Measurements from ENCODE around the gene ISY1.
"Not testable (repeated sequence)": the region's sequence is repeated elsewhere in the genome, so short reads cannot be mapped to it uniquely, and the experiment has no call there.

Gene ISY1

GRCh38 chr3:129166579-129167332 is 5.9 kb upstream of the ISY1 start:
- no peak for DNase-seq

DNA sequence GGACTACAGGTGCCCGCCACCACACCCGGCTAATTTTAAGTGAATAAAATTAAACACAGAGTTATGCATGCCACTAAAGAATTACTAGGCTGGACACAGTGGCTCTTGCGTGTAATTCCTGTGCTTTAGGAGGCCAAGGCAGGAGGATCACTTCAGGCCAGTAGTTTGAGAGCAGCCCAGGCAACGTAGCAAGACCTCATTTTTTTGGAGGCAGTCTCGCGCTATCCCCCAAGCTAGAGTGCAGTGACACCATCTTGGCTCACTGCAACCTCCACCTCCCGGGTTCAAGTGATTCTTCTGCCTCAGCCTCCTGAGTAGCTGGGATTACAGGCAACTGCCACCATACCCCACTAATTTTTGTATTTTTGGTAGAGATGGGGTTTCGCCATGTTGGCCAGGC is 4.7 kb upstream of the ISY1 start:
- not testable (repeated sequence) for DNase-seq

GRCh38 chr3:129164500-129164899 is 3.6 kb upstream of the ISY1 start:
- no peak for DNase-seq

- DNase-seq, result no peak
Measured at GRCh38 chr3:129162729-129163579, 2.1 kb upstream of the ISY1 start.

GRCh38 chr3:129161860-129162271 is 1.0 kb upstream of the ISY1 start:
- no peak for DNase-seq

- DNase-seq, result no peak
Measured at GRCh38 chr3:129144786-129145185, 16.1 kb downstream of the ISY1 start.

DNA sequence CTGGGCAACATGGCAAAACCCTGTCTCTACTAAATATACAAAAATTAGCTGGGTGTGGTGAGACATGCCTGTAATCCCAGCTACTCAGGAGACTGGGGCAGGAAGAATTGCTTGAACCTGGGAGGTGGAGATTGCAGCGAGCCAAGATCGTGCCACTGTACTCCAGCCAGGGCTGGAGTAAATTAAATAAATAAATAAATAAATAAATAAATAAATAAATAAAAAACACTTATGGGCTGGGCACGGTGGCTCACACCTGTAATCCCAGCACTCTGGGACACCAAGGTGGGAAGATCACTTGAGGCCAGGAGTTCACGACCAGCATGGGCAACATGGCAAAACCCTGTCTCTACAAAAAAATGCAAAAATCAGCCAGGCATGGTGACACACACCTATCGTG is 19.9 kb downstream of the ISY1 start:
- DNase-seq, result not testable (repeated sequence)

- no peak for DNase-seq
Measured at GRCh38 chr3:129139911-129140310, 21.0 kb downstream of the ISY1 start.

GRCh38 chr3:129136275-129136674 is 24.6 kb downstream of the ISY1 start:
- DNase-seq, result not testable (repeated sequence)

- DNase-seq, result no peak
Measured at GRCh38 chr3:129132097-129132866, 28.6 kb downstream of the ISY1 start.

DNA sequence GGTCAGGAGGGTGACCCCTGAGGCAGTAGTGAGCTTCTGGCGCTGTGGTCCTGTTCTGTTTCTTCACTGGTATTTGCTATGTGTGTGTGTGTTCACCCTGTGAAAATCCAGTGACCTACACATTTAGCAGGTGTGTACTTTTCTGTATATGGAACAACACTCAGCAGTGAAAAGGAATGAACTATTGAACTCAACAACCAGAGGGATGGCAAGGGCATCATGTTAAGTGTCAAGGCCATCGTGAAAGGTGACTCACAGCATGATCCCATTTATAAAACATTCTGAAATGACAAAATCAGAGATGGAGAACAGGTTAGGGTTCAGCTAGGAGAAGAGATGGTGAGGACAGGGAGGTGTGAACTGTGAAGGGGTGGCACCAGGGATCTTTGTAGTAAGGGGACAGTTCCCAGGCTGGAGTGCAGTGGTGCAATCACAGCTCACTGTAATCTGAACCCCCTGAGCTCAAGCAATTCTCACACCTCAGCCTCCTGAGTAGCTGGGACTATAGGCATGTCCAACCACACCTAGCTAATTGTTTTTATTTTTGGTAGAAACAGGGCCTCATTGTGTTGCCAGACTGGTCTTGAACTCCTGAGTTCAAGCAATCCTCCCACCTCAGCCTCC is 29.3 kb downstream of the ISY1 start:
- DNase-seq, result no peak

DNA sequence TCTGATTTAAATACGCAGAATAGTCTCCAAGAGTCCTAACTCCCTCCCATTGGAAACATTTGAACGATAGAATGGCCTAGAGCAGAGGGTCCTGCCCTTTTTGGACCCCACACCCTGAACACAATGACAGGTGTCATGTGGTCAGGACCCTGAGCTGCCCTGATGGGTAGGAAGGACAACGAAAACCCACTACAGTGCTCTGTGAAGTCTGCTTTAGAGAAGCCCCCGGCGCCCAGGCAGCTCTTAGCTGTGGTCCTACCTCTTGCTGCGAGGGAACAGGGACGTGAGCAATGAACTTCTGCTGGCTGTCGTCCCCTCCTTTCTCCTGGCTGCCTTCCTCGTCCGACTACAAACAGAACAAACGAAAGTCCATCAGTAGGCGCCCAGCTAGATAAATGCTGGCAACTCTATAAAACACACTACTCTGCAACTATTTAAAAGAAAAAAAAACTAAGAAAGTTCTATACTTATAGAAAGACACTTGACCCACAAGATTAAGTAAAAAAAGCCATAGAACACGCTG is 30.5 kb downstream of the ISY1 start:
- no peak for DNase-seq

GRCh38 chr3:129128357-129129155 is 32.3 kb downstream of the ISY1 start:
- DNase-seq, result no peak

DNA sequence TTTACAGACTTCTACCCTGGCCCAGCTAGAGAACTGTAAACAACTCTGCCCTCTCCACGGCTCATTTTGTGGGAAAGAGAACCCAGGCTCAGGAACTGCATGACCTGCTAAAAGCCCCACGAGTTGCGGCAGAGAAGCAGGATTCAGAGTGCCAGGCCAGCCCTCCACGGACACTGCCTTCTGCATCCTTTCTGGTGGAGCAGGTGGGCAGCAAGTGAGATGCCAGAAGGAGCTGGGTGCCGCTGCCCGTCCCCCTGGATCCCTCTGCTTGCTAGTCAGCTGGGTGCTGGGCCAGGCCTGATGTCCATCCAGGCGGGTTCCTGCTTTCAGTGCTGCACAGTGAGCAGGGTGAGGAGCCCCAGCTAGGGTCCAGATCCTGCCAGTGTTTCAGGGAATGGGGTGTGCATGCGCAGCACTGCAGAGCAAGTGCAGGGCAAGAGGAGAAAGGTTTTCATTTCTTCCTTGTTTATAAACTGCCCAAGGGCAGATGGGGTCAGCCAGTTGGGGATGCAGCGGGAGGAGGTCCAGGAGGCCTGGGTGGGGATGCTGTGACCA is 34.1 kb downstream of the ISY1 start:
- DNase-seq, result no peak

GRCh38 chr3:129123314-129124060 is 37.4 kb downstream of the ISY1 start:
- DNase-seq, result no peak

GRCh38 chr3:129122412-129123011 is 38.4 kb downstream of the ISY1 start:
- no peak for DNase-seq

DNA sequence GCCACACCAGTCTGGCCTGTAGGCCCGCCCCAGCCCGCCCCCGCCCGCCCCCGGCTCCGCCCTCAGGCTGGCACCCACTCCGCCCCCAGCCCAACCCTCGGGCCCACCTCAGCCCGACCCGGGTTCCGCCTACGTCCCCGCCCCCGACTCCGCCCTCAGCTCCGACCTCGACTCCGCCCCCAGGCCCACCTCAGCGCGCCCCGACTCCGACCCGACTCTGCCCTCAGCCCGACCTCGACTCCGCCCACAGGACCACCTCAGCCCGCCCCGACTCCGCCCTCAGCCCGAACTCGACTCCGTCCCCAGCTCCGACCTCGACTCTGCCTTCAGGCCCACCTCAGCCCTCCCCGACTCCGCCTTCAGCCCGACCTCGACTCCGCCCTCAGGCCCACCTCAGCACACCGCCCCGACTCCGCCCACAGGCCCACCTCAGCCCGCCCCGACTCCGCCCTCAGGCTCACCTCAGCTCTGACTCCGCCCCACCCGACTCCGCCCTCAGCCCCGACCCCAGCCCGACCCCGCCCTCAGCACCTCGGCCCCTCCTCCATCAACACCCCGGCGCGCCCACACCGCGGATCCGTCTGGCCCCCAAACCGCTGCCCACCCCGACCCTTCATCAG is 39.0 kb downstream of the ISY1 start, which contains the start of gene RAB43:
Gene RAB43, minus strand, starts transcription at position 13 of the 620 bp plus-strand sequence. CDS start 315 bp downstream, outside the sequence.
- DNase-seq, result peak; percentile 79

DNA sequence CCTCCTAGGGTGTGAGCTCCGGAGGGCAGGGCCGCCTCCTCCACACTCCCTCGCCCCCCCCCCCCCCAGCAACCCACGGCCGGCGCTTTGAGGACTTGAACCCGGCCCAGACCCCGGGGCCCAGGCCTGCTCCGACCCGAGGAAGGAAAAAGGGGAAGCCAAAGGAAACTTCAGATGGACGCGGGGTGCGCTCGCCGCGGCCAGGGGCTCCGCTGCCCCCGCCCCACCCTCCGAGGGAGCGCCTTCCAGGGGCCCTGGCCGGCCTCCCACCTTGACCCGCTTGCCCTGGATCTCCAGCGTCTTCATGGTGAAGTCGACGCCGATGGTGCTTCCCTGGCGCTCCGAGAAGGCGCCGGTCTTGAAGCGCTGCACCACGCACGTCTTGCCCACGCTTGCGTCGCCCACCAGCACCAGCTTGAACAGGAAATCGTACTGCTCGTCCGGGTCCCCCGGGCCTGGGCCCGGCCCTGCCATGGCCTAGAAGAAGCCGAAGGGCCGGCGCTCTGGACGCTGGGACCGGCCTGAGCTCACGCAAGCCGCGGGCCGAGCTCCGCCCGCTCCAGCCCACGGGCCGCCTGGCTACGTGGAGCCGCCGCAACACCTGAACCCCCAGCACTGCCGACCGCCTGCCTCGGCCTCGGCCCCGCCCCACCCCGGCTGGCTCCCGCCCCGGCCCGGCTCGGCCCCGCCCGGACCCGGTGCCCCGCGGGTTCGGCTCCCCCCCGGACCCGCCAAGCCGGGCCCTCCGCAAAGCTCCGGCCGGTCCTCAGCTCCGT is 39.7 kb downstream of the ISY1 start:
- DNase-seq, result peak; percentile 48

Measured in activated gamma-delta T cell (primary cell).